HepG2 (cell line): Measurements from ENCODE around the gene SPP2. TPM values are rescaled to one million over a fixed set of nuclear protein-coding genes. Genes with fewer than 3 reads are reported as not detected.

Experiments used
- ATAC-seq: fragments of 200-7000 bp; cut with Tn5 transposase; 3 replicates; pipeline ENCODE4 v1.9.1; 2020; ENCODE audit warnings: mild to moderate bottlenecking, moderate library complexity
- BruUV-seq: library from RNA; stranded (reverse); fragments of 400-500 nt; replicated peaks from 2 replicates; lab custom pipeline; 2021; lab: Mats Ljungman, UMichigan
- CTCF ChIA-PET: fragments of 300-600 bp; formaldehyde crosslinking; extraction: SDS; loops from one replicate; lab custom pipeline; 2021; ENCODE audit warnings: low total read pairs, inconsistent platforms, low intra/inter-chr PET ratio; lab: Yijun Ruan, JAX
- POLR2A ChIA-PET: fragments of 350-600 bp; sonication (Branson Sonifier 250); formaldehyde crosslinking; loops from one replicate; lab custom pipeline; 2020; ENCODE audit warnings: antibody characterized with exemption, inconsistent platforms; lab: Yijun Ruan, JAX
- DNase-seq: peaks from one replicate; pipeline ENCODE4 v3.0.0-alpha.2; 2015; ENCODE audit warnings: low spot score
- FAIRE-seq: peaks from 3 replicates; lab custom pipeline; 2011; peaks lifted over from hg19 to GRCh38; lab: Jason Lieb, UNC
- H2AFZ ChIP-seq: one replicate; pipeline ENCODE4 v1.6.1; 2011; ENCODE audit warnings: low read length, inconsistent platforms
- H3K27ac ChIP-seq: fragments of 300-600 bp; 3 replicates; pipeline ENCODE4 v1.8.0; 2011; ENCODE audit warnings: mixed run types, mild to moderate bottlenecking, mixed read lengths, low read length, inconsistent platforms; ENCODE audit not compliant: insufficient read depth; ENCODE audit errors: extremely low read length
- H3K27me3 ChIP-seq, 2 experiments: fragments of 200-600 bp in 1 of 2; 2 replicates in 1 of 2; 3 replicates in 1 of 2; pipeline versions ENCODE4 v1.6.0 to v1.8.0; 2011; ENCODE audit warnings: low read length in 2 of 2, mild to moderate bottlenecking in 2 of 2, moderate library complexity in 2 of 2, inconsistent platforms in 1 of 2; ENCODE audit not compliant: insufficient read depth in 2 of 2, control insufficient read depth in 1 of 2
- H3K36me3 ChIP-seq, 2 experiments: fragments of 200-600 bp in 1 of 2; replicated peaks in 1 of 2; 2 replicates in 1 of 2; 3 replicates in 1 of 2; pipeline versions ENCODE4 v1.5.1 to v1.8.0; 2011; ENCODE audit warnings: low read length in 2 of 2, inconsistent platforms in 1 of 2; ENCODE audit not compliant: insufficient read depth in 2 of 2, control insufficient read depth in 1 of 2
- H3K4me1 ChIP-seq: 2 replicates; pipeline ENCODE4 v1.5.1; 2012; ENCODE audit warnings: low read length, inconsistent platforms; ENCODE audit not compliant: insufficient read depth
- H3K4me2 ChIP-seq: 2 replicates; pipeline ENCODE4 v1.6.0; 2011; ENCODE audit warnings: low read depth, low read length, inconsistent platforms
- H3K4me3 ChIP-seq, 3 experiments: fragments of 200-600 bp in 1 of 3; sonication (generic), shearing (Covaris generic) in 1 of 3; replicated peaks in 1 of 3; 2 replicates each; pipeline ENCODE4 v1.5.1; 2011 to 2016; ENCODE audit warnings: low read length in 3 of 3, inconsistent platforms in 2 of 3, low read depth in 2 of 3, mild to moderate bottlenecking in 2 of 3, control low read depth in 1 of 3, mixed read lengths in 1 of 3; ENCODE audit not compliant: insufficient read depth in 1 of 3
- H3K79me2 ChIP-seq: one replicate; pipeline ENCODE4 v1.6.1; 2011; ENCODE audit warnings: low read length, inconsistent platforms; ENCODE audit not compliant: insufficient read depth
- H3K9ac ChIP-seq: 2 replicates; pipeline ENCODE4 v1.6.0; 2011; ENCODE audit warnings: mild to moderate bottlenecking, low read depth, low read length, inconsistent platforms; ENCODE audit not compliant: insufficient read depth
- H3K9me3 ChIP-seq: 2 replicates; pipeline ENCODE4 v1.5.1; 2012; ENCODE audit warnings: mild to moderate bottlenecking, low read length
- H4K20me1 ChIP-seq: 2 replicates; pipeline ENCODE4 v1.6.0; 2011; ENCODE audit warnings: inconsistent platforms, mild to moderate bottlenecking, low read length, moderate library complexity; ENCODE audit not compliant: insufficient read depth
- GLI4 ChIP-seq: sonication (generic); formaldehyde crosslinking; IDR thresholded peaks from 2 replicates; pipeline ENCODE4 v1.5.1; 2020; ENCODE audit warnings: missing genetic modification reagents, mild to moderate bottlenecking, moderate library complexity, borderline replicate concordance
- NFYB ChIP-seq: sonication (generic); formaldehyde crosslinking; IDR thresholded peaks from 2 replicates; pipeline ENCODE4 v1.4.0; 2020; ENCODE audit warnings: missing genetic modification reagents
- TFE3 ChIP-seq: IDR thresholded peaks from 2 replicates; pipeline ENCODE4 v1.6.1; 2016
- ZNF280B ChIP-seq: sonication (generic); formaldehyde crosslinking; IDR thresholded peaks from 2 replicates; pipeline ENCODE4 v1.5.0; 2020; ENCODE audit warnings: missing genetic modification reagents, mild to moderate bottlenecking, borderline replicate concordance
- ZNF598 ChIP-seq: sonication (generic); formaldehyde crosslinking; IDR thresholded peaks from 2 replicates; pipeline ENCODE4 v1.5.1; 2020; ENCODE audit warnings: mild to moderate bottlenecking, missing genetic modification reagents, borderline replicate concordance
- ZNF678 ChIP-seq: sonication (generic); formaldehyde crosslinking; IDR thresholded peaks from 2 replicates; pipeline ENCODE4 v1.4.0; 2020; ENCODE audit warnings: mild to moderate bottlenecking, missing genetic modification reagents
- WGBS: methylation state at CpG from one replicate; pipeline ENCODE4 v1.1.6; 2017; ENCODE audit warnings: low lambda C conversion rate; 5-methylcytosine and 5-hydroxymethylcytosine counted together
- in situ Hi-C: cut with HindIII; loops from 2 replicates; pipeline ENCODE4 v1.10.0; 2017; ENCODE audit warnings: low pct_unique_long_range_greater_than_20kb; ENCODE audit not compliant: extremely low pct_ligation_motif_present
- intact Hi-C: fragments of 100-400 bp; cut with micrococcal nuclease; formaldehyde crosslinking; loops from one replicate; pipeline ENCODE4 v1.10.0; 2022; ENCODE audit not compliant: unreplicated experiment
- polyA plus RNA-seq, 8 experiments: library from polyadenylated mRNA; depleted of rRNA in 3 of 8; stranded (reverse) in 7 of 8; unstranded in 1 of 8; fragments of >200 nt; fragmentation: Illumina TruSeq in 4 of 8; extraction: Trizol in 4 of 8; gene quantifications; 2 replicates each; pipeline versions ENCODE4 v1.2.1 to v1.2.3, GENCODE V29; 2011 to 2016; ENCODE audit warnings: low read depth in 4 of 8, missing spikeins in 1 of 8, mixed read lengths in 1 of 8; ENCODE audit not compliant: insufficient read depth in 1 of 8
- total RNA-seq, 5 experiments: library from RNA; depleted of rRNA; stranded (reverse); fragments of >200 nt; fragmentation: Illumina TruSeq; extraction: Trizol; gene quantifications; 2 replicates each; pipeline ENCODE4 v1.2.3, GENCODE V29; 2016; ENCODE audit warnings: low read depth in 1 of 5

Gene SPP2
- total and polyA plus RNA-seq, 2 of the 13 experiments (the other 11 are each of a cell fraction or from before 2014, with no cell fraction given): not detected

- TF ChIP-seq ZNF280B (CRISPR knock-in tag): no peak
- TF ChIP-seq GLI4 (CRISPR knock-in tag): no peak
- TF ChIP-seq, all 625 proteins: peak for 0
Measured at GRCh38 chr2:234099266-234099665, 48.8 kb downstream of the SPP2 start (continued).

GRCh38 chr2:234100686-234101085 lies 50.2 kb downstream of the SPP2 start:
- POLR2A ChIA-PET: no interaction called here
- CTCF ChIA-PET: no interaction called here
- in situ Hi-C loops: no loop called here

More at GRCh38 chr2:234100686-234101085, 50.2 kb downstream of the SPP2 start:
- H3K9me3 ChIP-seq: no peaks in the 10 kb centered on the region
- H4K20me1 ChIP-seq: no peaks in the 10 kb centered on the region
- no TSS peak for BruUV-seq
- ATAC-seq (no peak), FAIRE-seq (no peak), DNase-seq (no peak)
- H3K4me1 ChIP-seq: no peaks in the 10 kb centered on the region
- intact Hi-C loops: no loop called here
- TF ChIP-seq TFE3 (no peak), NFYB (CRISPR knock-in tag) (no peak), ZNF678 (CRISPR knock-in tag) (no peak), ZNF598 (no peak)
- 65% methylated on average over 4 of the region's 4 CpGs for WGBS
- no peak overlapping the region for H3K4me3 ChIP-seq
- H3K4me2 ChIP-seq: no peak overlapping the region
- no peaks in the 10 kb centered on the region for H3K27me3 ChIP-seq
- no peak overlapping the region for H3K9ac ChIP-seq
- H3K36me3 ChIP-seq: no peaks in the 10 kb centered on the region
- H2AFZ ChIP-seq: no peak overlapping the region
- H3K27ac ChIP-seq: no peak overlapping the region
- H3K79me2 ChIP-seq: no peaks in the 10 kb centered on the region
